Activated naive CD4-positive, alpha-beta T cell treated with anti-CD3 and anti-CD28 coated beads, Interleukin-2, amount 50 U/mL, for 16 hours (primary cell): Measurements from ENCODE around the gene RPL18A.
"Not testable (repeated sequence)": the region's sequence is repeated elsewhere in the genome, so short reads cannot be mapped to it uniquely, and the experiment has no call there.

ENCODE experiments used
- DNase-seq: peaks from one replicate; pipeline ENCODE4 v3.0.0-alpha.2; 2020

RPL18A gene

DNA sequence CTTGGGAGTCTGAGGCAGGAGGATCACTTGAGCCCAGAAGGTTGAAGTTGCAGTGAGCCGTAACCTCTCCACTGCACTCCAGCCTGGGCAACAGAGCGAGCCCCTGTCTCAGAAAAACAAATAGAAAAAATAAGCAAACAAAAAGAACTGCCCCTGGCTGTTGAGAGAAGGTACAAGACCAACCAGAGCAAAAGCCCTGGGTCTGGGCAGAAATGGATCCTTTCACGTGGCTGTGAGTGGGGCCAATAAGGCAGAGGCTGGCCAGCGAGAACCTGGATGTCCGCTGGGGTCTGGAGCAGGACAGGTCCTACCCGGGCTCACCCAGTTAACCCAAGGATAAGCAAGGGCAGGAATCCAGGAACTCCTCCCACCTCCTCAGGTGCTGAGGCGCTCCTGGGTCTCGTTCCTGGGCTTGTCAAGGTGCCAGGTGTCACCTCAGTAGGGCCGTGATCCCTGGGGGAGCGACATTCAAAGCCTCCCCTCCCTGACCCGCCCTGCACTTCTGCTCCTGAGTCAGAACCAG, 7.3 kb downstream of the RPL18A start:
- DNase-seq = peak; percentile 29

GRCh38 chr19:17868669-17869068, 9.0 kb downstream of the RPL18A start:
- no peak for DNase-seq

DNA sequence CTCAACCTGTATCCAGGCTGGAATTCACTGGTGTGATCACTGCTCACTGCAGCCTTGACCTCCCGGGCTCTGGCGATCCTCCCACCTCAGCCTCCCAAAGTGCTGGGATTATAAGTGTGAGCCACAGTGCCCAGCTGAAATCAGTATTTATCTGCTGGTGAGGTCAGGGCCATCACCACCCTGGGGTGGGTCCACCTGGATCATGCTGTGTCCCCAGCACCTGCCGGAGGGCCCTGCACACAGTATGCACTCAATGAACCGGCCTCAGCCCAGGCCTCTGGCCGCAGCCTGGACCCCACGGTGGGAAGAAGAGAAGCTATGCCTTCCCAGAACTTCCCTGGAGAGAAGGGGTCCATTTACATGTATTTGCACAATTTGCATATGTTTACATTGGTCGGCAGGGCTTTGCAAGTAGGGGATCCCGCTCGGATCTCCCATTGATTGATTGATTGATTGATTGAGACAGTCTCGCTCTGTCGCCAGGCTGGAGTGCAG, 9.5 kb downstream of the RPL18A start:
- DNase-seq = no peak

DNA sequence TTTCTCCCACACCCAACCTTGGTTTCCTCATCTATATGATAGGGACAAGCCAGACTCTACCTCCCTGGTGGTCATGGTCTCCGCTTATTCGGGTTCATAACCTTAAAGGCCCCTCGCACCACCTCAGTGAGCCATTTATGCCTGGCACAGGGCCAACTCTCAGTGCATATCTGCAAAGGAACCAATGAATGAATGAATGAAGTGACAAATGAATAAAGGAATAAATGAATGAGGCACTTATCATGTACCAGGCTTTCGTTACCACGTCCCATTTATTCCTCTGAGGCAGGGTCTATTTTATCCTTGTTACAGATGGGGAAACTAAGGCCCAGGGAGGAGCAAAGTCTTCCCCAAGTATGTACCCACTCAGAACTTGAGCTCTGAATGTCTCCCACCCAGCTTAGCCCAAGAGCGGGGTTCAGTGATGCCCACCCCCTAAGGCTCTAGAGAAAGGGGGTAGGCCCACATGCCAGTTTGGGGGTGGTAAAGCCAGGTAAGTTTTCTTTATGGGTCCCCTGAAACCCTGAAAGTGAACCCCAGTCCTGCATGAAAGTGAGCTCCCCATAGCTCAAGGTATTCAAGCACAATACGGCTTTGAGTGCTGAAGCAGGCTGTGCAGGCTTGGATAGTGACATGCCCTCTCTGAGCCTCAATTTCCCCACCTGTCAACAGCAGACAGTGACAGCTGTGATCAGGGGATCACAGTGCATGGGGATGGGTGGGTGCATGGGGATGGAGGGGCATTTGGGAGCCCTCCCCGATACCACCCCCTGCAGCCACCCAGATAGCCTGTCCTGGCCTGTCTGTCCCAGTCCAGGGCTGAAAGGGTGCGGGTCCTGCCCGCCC, 11.5 kb downstream of the RPL18A start:
- DNase-seq = no peak

DNA sequence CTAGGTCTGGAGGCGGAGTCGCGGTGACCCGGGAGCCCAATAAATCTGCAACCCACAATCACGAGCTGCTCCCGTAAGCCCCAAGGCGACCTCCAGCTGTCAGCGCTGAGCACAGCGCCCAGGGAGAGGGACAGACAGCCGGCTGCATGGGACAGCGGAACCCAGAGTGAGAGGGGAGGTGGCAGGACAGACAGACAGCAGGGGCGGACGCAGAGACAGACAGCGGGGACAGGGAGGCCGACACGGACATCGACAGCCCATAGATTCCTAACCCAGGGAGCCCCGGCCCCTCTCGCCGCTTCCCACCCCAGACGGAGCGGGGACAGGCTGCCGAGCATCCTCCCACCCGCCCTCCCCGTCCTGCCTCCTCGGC, 12.2 kb downstream of the RPL18A start, which contains the start of gene SLC5A5:
SLC5A5 (plus strand) TSS at position 68 of the 373 bp plus-strand sequence. CDS start 375 bp downstream, outside the sequence.
- DNase-seq = peak; percentile 30

- DNase-seq = peak; percentile 59
Observed at GRCh38 chr19:17872251-17873001, 12.7 kb downstream of the RPL18A start.

GRCh38 chr19:17873786-17874757, 14.4 kb downstream of the RPL18A start:
- peak; percentile 77 for DNase-seq

DNA sequence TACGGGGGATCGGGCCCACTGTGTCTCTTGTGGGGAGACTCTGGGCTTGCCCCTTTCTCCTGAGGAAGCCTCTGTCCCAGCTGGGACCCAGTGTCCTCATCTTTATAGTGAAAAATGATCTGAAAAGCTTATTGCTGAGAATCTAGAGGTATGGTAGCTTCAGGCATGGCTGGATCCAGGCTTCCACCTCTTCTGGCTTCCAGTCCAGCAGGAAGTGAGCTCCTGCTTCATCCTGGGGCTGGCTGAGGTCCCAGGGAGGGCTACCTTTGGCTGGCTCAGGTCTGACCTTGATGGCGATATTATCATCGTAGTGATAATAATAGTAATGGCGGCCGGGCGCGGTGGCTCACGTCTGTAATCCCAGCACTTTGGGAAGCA, 15.0 kb downstream of the RPL18A start:
- no peak for DNase-seq

DNA sequence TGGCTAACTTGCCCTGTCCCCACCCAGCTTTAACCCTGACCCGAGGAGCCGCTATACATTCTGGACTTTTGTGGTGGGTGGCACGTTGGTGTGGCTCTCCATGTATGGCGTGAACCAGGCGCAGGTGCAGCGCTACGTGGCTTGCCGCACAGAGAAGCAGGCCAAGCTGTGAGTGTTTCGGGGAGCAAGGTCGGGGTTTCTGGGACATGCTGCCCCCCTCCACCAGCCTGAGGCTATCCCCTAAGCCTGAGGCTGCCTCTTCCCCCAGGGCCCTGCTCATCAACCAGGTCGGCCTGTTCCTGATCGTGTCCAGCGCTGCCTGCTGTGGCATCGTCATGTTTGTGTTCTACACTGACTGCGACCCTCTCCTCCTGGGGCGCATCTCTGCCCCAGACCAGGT, 18.0 kb downstream of the RPL18A start:
- no peak for DNase-seq

DNA sequence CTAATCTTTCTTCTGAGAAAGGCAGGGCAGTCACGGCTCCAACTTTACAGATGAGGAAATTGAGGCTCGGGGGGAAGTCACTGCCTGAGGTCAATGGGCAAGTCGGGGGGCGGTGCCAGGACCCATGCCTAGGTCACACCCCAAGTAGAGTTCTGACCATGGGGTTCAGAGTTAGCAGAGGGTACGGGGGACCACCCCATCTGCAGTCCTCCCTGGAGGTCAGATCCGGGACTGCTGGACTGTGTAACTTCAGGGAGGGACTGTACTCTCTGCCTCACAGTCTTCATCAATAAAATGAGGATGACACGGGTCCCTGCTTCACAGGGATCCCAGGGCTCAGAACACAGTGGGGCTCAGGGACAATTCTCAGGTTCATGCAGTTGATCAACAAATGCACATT, 19.8 kb downstream of the RPL18A start:
- DNase-seq = no peak

GRCh38 chr19:17881701-17882100, 22.0 kb downstream of the RPL18A start:
- no peak for DNase-seq

- DNase-seq = no peak
Observed at GRCh38 chr19:17883627-17884410, 24.1 kb downstream of the RPL18A start.

DNA sequence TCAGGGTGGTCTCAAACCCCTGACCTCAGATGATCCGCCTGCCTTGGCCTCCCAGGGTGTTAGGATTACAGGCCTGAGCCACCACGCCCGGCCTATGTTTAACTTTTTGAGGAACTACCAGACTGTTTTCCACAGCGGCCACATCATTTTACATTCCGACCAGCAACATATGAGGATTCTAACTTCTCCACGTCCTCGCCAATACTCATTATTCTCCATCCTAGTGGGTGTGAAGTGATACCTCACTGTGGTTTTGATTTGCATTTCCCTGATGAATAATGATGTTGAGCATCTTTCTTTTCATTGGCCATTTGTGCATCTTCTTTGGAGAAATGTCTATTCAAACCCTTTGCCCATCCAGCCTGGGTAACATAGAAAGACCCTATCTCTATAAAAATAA, 26.8 kb downstream of the RPL18A start:
- DNase-seq = no peak

DNA sequence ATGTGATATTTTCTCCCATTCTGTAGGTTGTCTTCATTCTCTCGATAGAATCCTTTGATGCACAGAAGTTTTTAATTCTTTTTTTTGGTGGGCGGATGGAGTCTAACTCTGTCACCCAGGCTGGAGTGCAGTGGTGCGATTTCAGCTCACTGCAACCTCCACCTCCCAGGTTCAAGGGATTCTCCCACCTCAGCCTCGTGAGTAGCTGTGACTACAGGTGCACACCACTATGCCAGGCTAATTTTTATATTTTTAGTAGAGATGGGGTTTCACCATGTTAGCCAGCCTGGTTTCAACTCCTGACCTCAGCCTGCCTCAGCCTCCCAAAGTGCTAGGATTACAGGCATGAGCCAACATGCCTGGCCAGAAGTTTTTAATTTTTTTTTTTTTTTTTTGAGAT, 27.5 kb downstream of the RPL18A start:
- DNase-seq = not testable (repeated sequence)

GRCh38 chr19:17888260-17888659, 28.6 kb downstream of the RPL18A start:
- no peak for DNase-seq

GRCh38 chr19:17889609-17890214, 30.0 kb downstream of the RPL18A start:
- no peak for DNase-seq

- no peak for DNase-seq
Observed at GRCh38 chr19:17893766-17894165, 34.1 kb downstream of the RPL18A start.

GRCh38 chr19:17902701-17903100, 43.0 kb downstream of the RPL18A start:
- no peak for DNase-seq

- no peak for DNase-seq
Observed at GRCh38 chr19:17908244-17908643, 48.5 kb downstream of the RPL18A start.

DNA sequence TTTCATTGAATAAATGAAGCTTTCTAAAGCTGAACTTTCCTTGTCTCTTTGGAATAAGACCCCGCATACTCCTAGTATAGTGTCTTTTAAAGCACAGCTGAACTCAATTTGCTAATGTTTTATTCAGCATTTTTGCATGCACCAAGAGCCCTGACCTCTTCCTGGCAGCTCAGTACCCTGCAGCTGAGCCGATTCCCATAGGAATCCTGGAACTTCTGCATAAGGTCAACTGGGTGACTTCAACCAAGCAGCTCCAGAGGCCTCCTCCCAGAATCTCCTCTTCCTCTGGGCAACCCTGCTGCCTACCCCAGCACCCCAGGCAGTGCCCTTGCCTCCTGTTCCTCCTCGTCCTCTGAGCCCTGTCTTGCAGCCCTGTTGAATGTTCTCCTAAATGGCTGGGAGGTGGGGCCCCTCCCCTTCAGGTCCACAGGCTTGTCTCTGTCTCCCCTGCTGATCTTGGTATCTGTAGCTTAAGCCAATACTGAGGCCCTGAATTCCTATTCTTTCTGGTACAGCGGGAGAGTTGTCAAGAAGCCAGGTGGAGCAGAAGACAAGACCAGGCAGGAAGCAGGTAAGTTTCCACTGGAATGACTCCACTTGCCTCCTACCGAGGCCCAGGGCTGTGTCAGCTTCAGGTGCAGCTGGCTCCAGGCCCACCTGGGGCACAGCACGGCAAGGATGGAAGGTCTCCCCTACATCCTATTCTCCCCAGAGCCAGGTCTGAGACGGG, 49.5 kb downstream of the RPL18A start:
- no peak for DNase-seq
